Upper lobe of left lung (tissue), 4 donors: ENCODE measurements around the gene USB1.

Experiments used
- CTCF ChIP-seq, 6 experiments: fragments of 450-650 bp in 4 of 6; fragments of 200-600 bp in 2 of 6; sonication (generic) in 2 of 6; IDR thresholded peaks; one replicate each; pipeline ENCODE4 v1.5.1; 2016 to 2019; ENCODE audit warnings: antibody characterized with exemption in 6 of 6
- POLR2A ChIP-seq, 4 donors: fragments of 450-650 bp; IDR thresholded peaks; one replicate each; pipeline ENCODE4 v1.5.1; 2016 to 2017; ENCODE audit warnings: antibody characterized with exemption in 4 of 4, mild to moderate bottlenecking in 2 of 4
- POLR2AphosphoS5 ChIP-seq, 2 donors: sonication (generic); formaldehyde crosslinking; IDR thresholded peaks; one replicate each; pipeline ENCODE4 v1.5.1; 2017; ENCODE audit warnings: antibody characterized with exemption in 2 of 2

- no peak for TF ChIP-seq POLR2AphosphoS5 (IDR thresholded peaks at IDR 0.05)
- TF ChIP-seq CTCF (IDR thresholded peaks at IDR 0.05), result no peak
- no peak for TF ChIP-seq POLR2A (IDR thresholded peaks at IDR 0.05)
Measured at GRCh38 chr16:58009856-58010416, 8.7 kb downstream of the USB1 start.
